Astrocyte of the cerebellum (primary cell): Measurements from ENCODE around the gene SYF2.
"Not testable (repeated sequence)": the region's sequence is repeated elsewhere in the genome, so short reads cannot be mapped to it uniquely, and the experiment has no call there.

Experiments
- DNase-seq: peaks from one replicate; pipeline ENCODE4 v3.0.0-alpha.2; 2011; ENCODE audit warnings: low read depth
- H3K4me3 ChIP-seq: 2 replicates; pipeline ENCODE4 v1.5.1; 2011; ENCODE audit warnings: mild to moderate bottlenecking, low read depth, low read length, moderate library complexity
- CTCF ChIP-seq: IDR thresholded peaks from 2 replicates; pipeline ENCODE4 v1.5.1; 2012; ENCODE audit warnings: low read length, low read depth, moderate library complexity, mild to moderate bottlenecking; ENCODE audit errors: missing control alignments
- in situ Hi-C: cut with HindIII; loops from 2 replicates; pipeline ENCODE4 v1.10.0; 2017; ENCODE audit warnings: low sequenced_read_pairs

SYF2 gene

GRCh38 chr1:25232027-25232865 lies at the start of gene SYF2:
Gene SYF2, minus strand, starts transcription at chr1:25232502. Its CDS starts 35 bp downstream, at chr1:25232467.
- DNase-seq, result peak; percentile 82
- TF ChIP-seq CTCF, result no peak
- in situ Hi-C loops, result no loop called here
- H3K4me3 ChIP-seq, result peak within 1 kb of the TSS; percentile 96

- in situ Hi-C loops, H3K4me3 ChIP-seq: not testable (repeated sequence)
These were observed 47.4 kb upstream of the SYF2 start for GRCh38 chr1:25279693-25280111.

GRCh38 chr1:25278790-25279189 lies 46.5 kb upstream of the SYF2 start:
- DNase-seq, in situ Hi-C loops, H3K4me3 ChIP-seq: not testable (repeated sequence)

More at GRCh38 chr1:25279693-25280111, 47.4 kb upstream of the SYF2 start:
- DNase-seq, result not testable (repeated sequence)

GRCh38 chr1:25278358-25278757 lies 46.1 kb upstream of the SYF2 start:
- H3K4me3 ChIP-seq, in situ Hi-C loops, DNase-seq: not testable (repeated sequence)

- in situ Hi-C loops, DNase-seq: not testable (repeated sequence)
These were observed 45.0 kb upstream of the SYF2 start for GRCh38 chr1:25277295-25277694.

GRCh38 chr1:25275648-25276047 lies 43.3 kb upstream of the SYF2 start:
- DNase-seq, H3K4me3 ChIP-seq, in situ Hi-C loops: not testable (repeated sequence)

More at GRCh38 chr1:25277295-25277694, 45.0 kb upstream of the SYF2 start:
- not testable (repeated sequence) for H3K4me3 ChIP-seq

- DNase-seq, H3K4me3 ChIP-seq, in situ Hi-C loops: not testable (repeated sequence)
These were observed 39.9 kb upstream of the SYF2 start, which contains the start of gene RHD for GRCh38 chr1:25272238-25272637. Gene RHD, plus strand, starts transcription at chr1:25272509. Its CDS starts 39 bp downstream, at chr1:25272548.

GRCh38 chr1:25268143-25268760 lies 36.0 kb upstream of the SYF2 start:
- peak overlapping the region; percentile 50 for H3K4me3 ChIP-seq
- DNase-seq, in situ Hi-C loops: not testable (repeated sequence)

- DNase-seq, result peak; percentile 39
- in situ Hi-C loops, result not testable (repeated sequence)
- peak overlapping the region; percentile 50 for H3K4me3 ChIP-seq
These were observed 35.2 kb upstream of the SYF2 start for GRCh38 chr1:25267288-25268142.

GRCh38 chr1:25266554-25267287 lies 34.4 kb upstream of the SYF2 start:
- peak; percentile 6 for TF ChIP-seq CTCF
- in situ Hi-C loops, DNase-seq: not testable (repeated sequence)
- peak overlapping the region; percentile 52 for H3K4me3 ChIP-seq

- H3K4me3 ChIP-seq, in situ Hi-C loops, DNase-seq: not testable (repeated sequence)
These were observed 28.0 kb upstream of the SYF2 start for GRCh38 chr1:25260336-25260735.
